ENCODE data around the gene STX8.

Gene STX8

GRCh38 chr17:9236286-9237052, 339.2 kb downstream of the STX8 start:
- FAIRE-seq, result no peak

- no peak for FAIRE-seq
Measured at GRCh38 chr17:9235346-9235745, 340.3 kb downstream of the STX8 start.

DNA sequence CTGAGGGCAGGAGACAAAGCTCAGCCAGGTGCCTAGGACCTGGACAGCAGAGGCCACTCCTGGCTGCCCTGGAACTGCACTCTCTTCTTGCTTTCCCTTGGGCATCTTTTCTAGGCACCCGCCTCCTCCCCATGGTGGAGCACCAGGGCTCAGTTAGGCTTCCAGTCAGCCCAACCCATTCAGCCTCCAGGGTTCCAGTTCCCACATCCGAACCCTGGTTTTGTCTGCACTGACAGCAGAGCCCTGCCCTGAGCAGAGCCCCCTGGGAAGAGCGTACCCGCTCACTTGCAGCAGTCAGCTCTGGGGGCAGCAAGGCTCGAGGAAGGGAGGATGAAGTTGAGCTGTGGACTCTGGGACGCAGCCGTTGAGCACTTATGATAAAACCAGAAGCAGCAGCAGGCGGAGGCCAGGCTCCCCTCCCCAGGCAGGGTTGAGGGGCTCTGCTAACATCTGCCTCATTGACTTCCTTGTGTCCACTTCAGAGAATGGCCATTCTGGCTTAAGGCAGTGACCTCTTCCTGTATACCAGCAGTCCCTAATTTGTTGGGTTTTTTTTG, 341.2 kb downstream of the STX8 start:
- FAIRE-seq, result no peak

DNA sequence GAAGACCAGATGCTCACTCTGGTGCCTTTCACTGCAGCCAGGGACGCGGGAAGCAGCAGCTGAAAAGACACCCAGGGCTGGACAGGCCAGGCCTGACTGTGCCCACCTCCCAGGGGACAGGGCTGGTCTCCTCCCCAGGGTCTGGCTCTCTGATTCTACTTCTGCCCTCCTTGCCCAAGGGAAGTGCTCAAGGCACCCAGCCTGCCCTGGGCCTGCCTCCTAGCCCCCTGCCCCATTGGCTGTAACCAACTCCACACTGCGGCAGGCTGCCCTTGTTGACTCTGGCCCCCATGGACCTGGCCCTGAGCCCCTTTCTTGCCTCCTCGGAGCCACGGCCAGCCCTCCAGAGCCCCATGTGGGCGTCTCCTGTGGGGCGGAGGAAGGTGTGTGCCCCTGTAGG, 341.9 kb downstream of the STX8 start:
- FAIRE-seq, result no peak

DNA sequence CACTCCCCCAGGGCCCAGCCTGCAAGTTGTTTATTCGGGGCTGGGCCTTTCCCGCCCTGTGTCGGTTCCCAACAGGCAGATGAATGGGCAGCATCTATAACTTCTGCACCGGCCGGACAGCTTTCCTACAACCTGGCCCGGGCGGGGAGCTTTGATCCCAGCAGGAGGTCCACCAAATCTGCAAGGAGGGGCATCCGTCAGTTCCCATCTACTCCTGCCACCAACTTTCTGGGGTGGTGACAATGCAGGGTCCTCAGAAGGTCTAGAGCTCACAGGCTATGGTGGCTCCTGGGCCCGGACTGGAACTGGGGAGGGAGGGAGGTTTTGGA, 342.4 kb downstream of the STX8 start:
- no peak for FAIRE-seq

- FAIRE-seq, result no peak
Measured at GRCh38 chr17:9232591-9233270, 342.9 kb downstream of the STX8 start.

DNA sequence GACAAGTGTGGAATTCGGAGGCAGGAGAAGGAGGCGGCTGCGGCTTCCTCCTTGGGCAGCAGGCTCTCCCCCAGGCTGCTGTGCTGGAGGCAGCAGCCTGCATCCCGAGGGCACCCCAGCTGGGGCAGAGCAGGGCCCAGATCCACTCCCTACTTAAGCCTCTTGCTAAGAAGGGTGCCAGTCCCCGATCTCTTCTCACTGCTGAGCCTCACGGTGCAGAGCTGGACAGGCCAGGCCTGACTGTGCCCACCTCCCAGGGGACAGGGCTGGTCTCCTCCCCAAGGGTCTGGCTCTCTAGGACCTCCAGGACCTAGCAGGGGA, 343.5 kb downstream of the STX8 start:
- no peak for FAIRE-seq

- FAIRE-seq, result no peak
Measured at GRCh38 chr17:9231449-9232154, 344.0 kb downstream of the STX8 start.

GRCh38 chr17:9230861-9231260, 344.8 kb downstream of the STX8 start:
- no peak for FAIRE-seq

DNA sequence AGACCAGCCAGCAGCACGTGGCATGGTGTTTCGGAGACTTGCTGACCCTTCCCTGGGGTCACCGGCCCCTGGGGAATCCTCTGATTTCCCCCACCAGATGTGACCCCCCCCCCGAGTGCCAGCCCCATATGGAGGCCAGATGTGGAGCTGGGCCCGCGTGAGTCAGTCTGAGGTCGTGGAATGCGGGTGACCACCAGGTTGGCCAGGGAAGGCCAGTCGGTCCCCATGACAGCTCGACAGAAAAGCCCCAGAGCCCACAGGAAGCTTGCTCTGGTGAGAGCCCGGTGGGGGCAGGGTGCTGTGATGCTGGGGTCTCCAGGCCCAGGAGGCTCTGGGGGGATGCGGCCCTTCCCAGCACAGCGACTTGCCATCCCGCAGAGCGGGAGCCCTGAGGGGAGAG, 345.3 kb downstream of the STX8 start:
- no peak for FAIRE-seq

- no peak for FAIRE-seq
Measured at GRCh38 chr17:9229826-9230201, 345.8 kb downstream of the STX8 start.

DNA sequence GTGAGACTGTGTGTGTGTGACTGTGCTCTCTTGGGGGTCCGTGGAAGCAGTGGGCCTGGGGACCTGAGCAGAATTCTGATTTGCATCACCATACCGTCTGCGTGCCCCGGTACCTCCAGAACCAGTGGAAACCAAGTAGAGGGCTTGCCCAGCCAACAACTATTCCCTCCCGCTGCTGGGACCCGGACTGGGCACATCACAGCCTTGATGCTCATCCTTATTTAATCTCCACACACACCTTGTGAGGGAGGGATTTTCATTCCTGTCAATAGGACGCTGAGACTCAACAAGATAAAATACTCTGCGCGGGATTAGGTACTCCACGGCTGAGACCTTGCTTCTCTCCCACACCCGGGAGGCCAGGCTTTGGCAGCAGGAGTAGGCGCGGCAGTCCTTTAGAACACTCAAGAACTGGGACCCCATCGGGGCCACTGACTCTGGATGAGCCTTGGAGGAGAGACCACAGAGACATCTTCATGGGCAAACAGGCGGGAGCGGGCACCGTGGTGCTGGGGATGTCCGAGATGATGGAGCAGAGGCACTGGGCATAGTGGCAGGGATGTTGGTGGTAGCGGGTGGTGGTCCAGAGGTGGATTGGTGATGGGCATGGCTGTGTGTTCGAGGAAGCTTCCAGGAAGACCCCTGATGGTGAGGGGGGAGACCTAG, 346.3 kb downstream of the STX8 start:
- no peak for FAIRE-seq

DNA sequence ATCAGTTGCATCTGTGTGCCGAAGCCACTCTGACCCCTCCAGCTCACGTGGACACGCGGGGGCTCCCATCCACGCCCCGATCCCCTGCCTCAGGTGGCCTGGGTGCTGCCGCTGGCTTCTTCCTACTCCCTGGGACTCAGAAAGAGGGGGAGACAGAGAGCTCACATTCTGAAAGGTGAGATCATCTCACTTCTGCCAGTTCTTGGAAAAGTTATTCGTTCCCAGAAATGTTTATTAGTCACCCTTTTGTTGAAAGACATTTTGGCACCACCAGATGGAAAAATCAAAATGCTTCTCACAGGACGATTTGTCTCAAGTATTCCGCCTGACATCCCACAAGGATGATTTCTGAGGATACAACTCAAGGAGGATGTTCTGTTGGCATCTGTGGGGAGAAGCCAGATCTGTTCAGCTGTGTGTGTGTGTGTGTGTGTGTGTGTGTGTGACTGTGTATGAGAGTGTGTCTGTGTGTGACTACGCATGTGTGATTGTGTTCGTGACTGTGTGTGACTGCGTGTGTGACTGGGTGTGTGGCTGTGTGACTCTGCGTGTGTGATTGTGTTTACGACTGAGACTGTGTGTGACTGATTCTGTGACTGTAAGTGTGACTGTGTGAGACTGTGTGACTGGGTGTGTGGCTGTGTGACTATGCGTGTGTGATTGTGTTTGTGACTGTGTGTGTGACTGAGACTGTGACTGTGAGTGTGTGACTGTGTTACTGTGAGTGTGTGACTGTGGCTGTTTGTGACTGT, 347.0 kb downstream of the STX8 start:
- FAIRE-seq, result no peak

- no peak for FAIRE-seq
Measured at GRCh38 chr17:9227819-9228407, 347.7 kb downstream of the STX8 start.

DNA sequence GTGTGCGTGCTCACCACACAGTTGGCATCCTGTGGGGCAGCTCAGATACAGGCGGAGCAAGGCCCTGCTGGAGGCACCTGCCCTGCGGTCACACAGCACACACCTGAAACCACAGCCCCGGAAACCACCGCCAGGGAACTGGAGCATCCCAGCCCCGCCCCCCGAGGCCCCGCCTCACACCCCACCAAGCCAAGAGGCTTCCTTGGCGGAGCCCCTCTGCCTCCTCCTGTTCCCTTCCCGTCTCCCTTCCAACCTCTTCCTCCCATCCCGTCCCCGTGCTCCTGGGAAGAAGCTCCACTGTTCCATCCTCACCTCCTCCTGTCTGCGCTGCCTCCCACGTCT, 348.9 kb downstream of the STX8 start:
- no peak for FAIRE-seq

DNA sequence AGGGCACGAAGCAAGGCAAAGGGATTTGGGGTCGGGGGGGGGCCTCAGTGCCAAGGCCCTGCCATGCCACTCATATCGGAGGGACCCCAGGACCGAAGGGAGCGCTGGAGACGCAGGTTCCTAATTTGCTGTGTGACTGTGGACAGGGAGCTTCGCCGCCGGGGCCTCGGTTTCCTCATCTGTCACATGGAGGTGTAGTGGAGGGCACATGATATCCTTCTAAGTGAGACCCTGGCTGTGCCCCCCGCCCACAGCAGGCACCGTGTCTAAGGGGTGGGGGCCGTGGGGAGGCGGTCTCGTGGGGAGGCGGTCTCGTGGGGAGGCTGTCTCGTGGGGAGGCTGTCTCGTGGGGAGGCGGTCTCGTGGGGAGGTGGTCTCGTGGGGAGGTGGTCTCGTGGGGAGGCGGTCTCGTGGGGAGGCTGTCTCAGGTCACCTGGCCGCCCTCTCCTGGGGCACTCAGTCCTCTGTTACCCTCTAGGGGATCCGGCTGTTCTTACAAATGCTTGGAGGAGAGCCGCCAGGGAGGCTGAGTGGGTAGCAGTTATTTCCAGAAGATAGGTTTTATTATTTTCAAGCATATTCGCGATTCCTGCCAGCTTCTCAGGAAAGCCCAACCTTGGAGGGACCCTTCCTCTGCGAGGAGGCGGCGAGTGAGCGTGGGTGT, 349.4 kb downstream of the STX8 start:
- no peak for FAIRE-seq

GRCh38 chr17:9225305-9226101, 350.1 kb downstream of the STX8 start:
- no peak for FAIRE-seq

GRCh38 chr17:9224485-9224884, 351.1 kb downstream of the STX8 start:
- no peak for FAIRE-seq

DNA sequence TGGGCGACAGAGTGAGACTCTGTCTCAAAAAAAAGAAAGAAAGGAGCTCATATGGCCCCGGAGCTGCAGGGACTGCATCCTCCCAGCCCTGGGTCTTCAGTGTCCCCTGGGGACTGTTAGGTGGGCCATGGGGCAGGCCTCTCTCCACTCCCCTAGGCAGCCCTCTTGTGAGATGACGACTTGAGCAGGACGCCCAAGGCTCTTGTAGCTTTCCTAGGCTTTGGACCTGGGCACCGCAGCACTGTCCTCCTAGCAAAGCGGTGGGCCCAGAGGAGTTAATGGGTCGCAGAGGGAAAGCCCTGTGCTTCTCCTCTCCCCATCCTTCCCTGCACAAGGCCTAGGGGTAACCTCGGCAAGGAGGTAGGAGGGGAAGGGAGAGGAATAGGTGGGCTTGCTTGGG, 352.1 kb downstream of the STX8 start:
- FAIRE-seq, result no peak

- no peak for FAIRE-seq
Measured at GRCh38 chr17:9221922-9222180, 353.8 kb downstream of the STX8 start.
